PC-9 (cell line): ENCODE measurements around the gene MRPL16. TPM values are rescaled to one million over a fixed set of nuclear protein-coding genes. Genes with fewer than 3 reads are reported as not detected.

ENCODE experiments used
- BruUV-seq: library from RNA; stranded (reverse); fragments of 400-500 nt; replicated peaks from 2 replicates; lab custom pipeline; 2021; lab: Mats Ljungman, UMichigan
- CTCF ChIA-PET: fragments of 300-600 bp; sonication (Branson Sonifier 250); formaldehyde crosslinking; loops from one replicate; lab custom pipeline; 2022; ENCODE audit warnings: antibody characterized with exemption; lab: Charles Lee
- POLR2A ChIA-PET: fragments of 300-600 bp; sonication (Branson Sonifier 250); formaldehyde crosslinking; loops from one replicate; lab custom pipeline; 2022; ENCODE audit warnings: antibody characterized with exemption; ENCODE audit not compliant: unreplicated experiment; lab: Charles Lee
- DNase-seq, 2 experiments: peaks; one replicate each; pipeline versions ENCODE4 v3.0.0 to v3.0.0-alpha.2; 2015 to 2022; ENCODE audit warnings: mixed read lengths in 1 of 2
- H2AFZ ChIP-seq: fragments of 200-600 bp; sonication (generic); 2 replicates; pipeline ENCODE4 v1.8.1; 2017; ENCODE audit warnings: antibody characterized with exemption
- H3F3A ChIP-seq: fragments of 200-600 bp; sonication (generic); 2 replicates; pipeline ENCODE4 v1.8.1; 2017; ENCODE audit warnings: antibody characterized with exemption, mild to moderate bottlenecking, low read depth; ENCODE audit not compliant: insufficient read depth
- H3K27ac ChIP-seq: fragments of 200-600 bp; sonication (generic); 2 replicates; pipeline ENCODE4 v1.6.1; 2016; ENCODE audit warnings: mixed run types
- H3K27me3 ChIP-seq: fragments of 200-600 bp; sonication (generic); 2 replicates; pipeline ENCODE4 v1.6.1; 2016; ENCODE audit warnings: low read depth, mixed run types; ENCODE audit not compliant: insufficient read depth
- H3K36me3 ChIP-seq: fragments of 200-600 bp; sonication (generic); 2 replicates; pipeline ENCODE4 v1.6.1; 2016; ENCODE audit warnings: low read depth, mixed run types
- H3K4me1 ChIP-seq: fragments of 200-600 bp; sonication (generic); replicated peaks from 2 replicates; pipeline ENCODE4 v1.6.1; 2016; ENCODE audit warnings: mixed run types; ENCODE audit not compliant: insufficient read depth
- H3K4me2 ChIP-seq: fragments of 200-600 bp; sonication (generic); 2 replicates; pipeline ENCODE4 v1.6.1; 2017; ENCODE audit warnings: mixed run types
- H3K4me3 ChIP-seq: fragments of 200-600 bp; sonication (generic); 2 replicates; pipeline ENCODE4 v1.6.1; 2016; ENCODE audit warnings: mixed run types
- H3K79me2 ChIP-seq: fragments of 200-600 bp; sonication (generic); 2 replicates; pipeline ENCODE4 v1.6.1; 2017; ENCODE audit warnings: low read depth, mixed run types
- H3K9me2 ChIP-seq: fragments of 200-600 bp; sonication (generic); 2 replicates; pipeline ENCODE4 v1.8.1; 2017; ENCODE audit warnings: mild to moderate bottlenecking; ENCODE audit not compliant: insufficient read depth
- H3K9me3 ChIP-seq: fragments of 200-600 bp; sonication (generic); 2 replicates; pipeline ENCODE4 v1.8.1; 2016; ENCODE audit warnings: low read depth; ENCODE audit not compliant: insufficient read depth
- H4K20me1 ChIP-seq: fragments of 200-600 bp; sonication (generic); 2 replicates; pipeline ENCODE4 v1.8.1; 2017; ENCODE audit not compliant: insufficient read depth
- CTCF ChIP-seq: fragments of 200-600 bp; sonication (generic); conservative IDR thresholded peaks from 2 replicates; pipeline ENCODE4 v1.6.1; 2017; ENCODE audit warnings: mixed run types, antibody characterized with exemption, mild to moderate bottlenecking, moderate library complexity
- EZH2 ChIP-seq: fragments of 200-600 bp; sonication (generic); IDR thresholded peaks from 2 replicates; pipeline ENCODE4 v1.8.0; 2017; ENCODE audit warnings: antibody characterized with exemption, low read depth
- intact Hi-C: fragments of 100-400 bp; cut with micrococcal nuclease; formaldehyde crosslinking; loops from one replicate; pipeline ENCODE4 v1.10.0; 2022; ENCODE audit not compliant: unreplicated experiment
- total RNA-seq: library from RNA; stranded (reverse); gene quantifications from 2 replicates; pipeline ENCODE4 v1.2.3, GENCODE V29; 2021

The MRPL16 gene
- total RNA-seq, 1 experiment from 2014 or later, result 64.7 TPM

- Histone ChIP-seq H3K27ac (peak overlapping the region; percentile 16; the same call in 1 of the 2 replicates), H3K4me1 (peaks cover 25% of the 10 kb centered on the region), H3K79me2 (no peaks in the 10 kb centered on the region), H3K9me2 (no peaks in the 10 kb centered on the region), H3K9me3 (no peaks in the 10 kb centered on the region), H3K36me3 (peaks cover 8% of the 10 kb centered on the region; the same call in 1 of the 2 replicates), H3K27me3 (no peaks in the 10 kb centered on the region), H3F3A (peaks cover 41% of the 10 kb centered on the region), H2AFZ (no peak overlapping the region), H4K20me1 (no peaks in the 10 kb centered on the region), H3K4me3 (no peak overlapping the region), H3K4me2 (no peak overlapping the region)
- no peak for TF ChIP-seq EZH2
- no peak for TF ChIP-seq CTCF
- CTCF ChIA-PET, result interaction anchor here (0.6 to 2.9 kb wide), 5 partner anchors 25 to 825 kb away, joined by 3 to 16 read pairs (median 4); partner anchors contain the start of gene STX3
- POLR2A ChIA-PET, result no interaction called here
- DNase-seq, result no peak
- BruUV-seq, result no TSS peak
- intact Hi-C loops, result no loop called here
These were observed 9.3 kb downstream of the MRPL16 start for GRCh38 chr11:59801160-59801706.

- peaks cover 41% of the 10 kb centered on the region for H3F3A ChIP-seq
- peaks cover 8% of the 10 kb centered on the region; the same call in 1 of the 2 replicates for H3K36me3 ChIP-seq
- CTCF ChIA-PET, result interaction anchor here (2.9 kb wide), 1 partner anchor 46 kb away, joined by 16 read pairs; the partner anchor contains the start of gene STX3
- no TSS peak for BruUV-seq
- TF ChIP-seq CTCF, result no peak
- no peak for TF ChIP-seq EZH2
- no peak overlapping the region for H2AFZ ChIP-seq
- H3K9me3 ChIP-seq, result no peaks in the 10 kb centered on the region
- peaks cover 25% of the 10 kb centered on the region for H3K4me1 ChIP-seq
- no peak for DNase-seq
- peak overlapping the region; percentile 16; the same call in 1 of the 2 replicates for H3K27ac ChIP-seq
- H3K27me3 ChIP-seq, result no peaks in the 10 kb centered on the region
- no peaks in the 10 kb centered on the region for H3K9me2 ChIP-seq
- H3K4me3 ChIP-seq, result no peak overlapping the region
- POLR2A ChIA-PET, result interaction anchor here (0.6 kb wide), 1 partner anchor 131 kb away, joined by 20 read pairs; the partner anchor contains the start of gene PATL1
- H3K79me2 ChIP-seq, result no peaks in the 10 kb centered on the region
- intact Hi-C loops, result no loop called here
- H3K4me2 ChIP-seq, result no peak overlapping the region
- no peaks in the 10 kb centered on the region for H4K20me1 ChIP-seq
These were observed 10.1 kb downstream of the MRPL16 start for GRCh38 chr11:59800390-59801025.

GRCh38 chr11:59794417-59794816, 16.2 kb downstream of the MRPL16 start:
- DNase-seq, result no peak
- H3K27me3 ChIP-seq, result no peaks in the 10 kb centered on the region
- CTCF ChIA-PET, result no interaction called here
- POLR2A ChIA-PET, result no interaction called here
- intact Hi-C loops, result no loop called here
- H2AFZ ChIP-seq, result no peak overlapping the region
- no peaks in the 10 kb centered on the region for H3K79me2 ChIP-seq
- no peaks in the 10 kb centered on the region for H3K4me1 ChIP-seq
- H3F3A ChIP-seq, result peaks cover 8% of the 10 kb centered on the region; the same call in 1 of the 2 replicates
- H3K4me2 ChIP-seq, result no peak overlapping the region
- H3K9me3 ChIP-seq, result no peaks in the 10 kb centered on the region
- H4K20me1 ChIP-seq, result no peaks in the 10 kb centered on the region
- no peak overlapping the region for H3K27ac ChIP-seq
- TF ChIP-seq CTCF, result no peak
- no peak for TF ChIP-seq EZH2
- H3K9me2 ChIP-seq, result no peaks in the 10 kb centered on the region
- H3K36me3 ChIP-seq, result peaks cover 45% of the 10 kb centered on the region
- BruUV-seq, result no TSS peak
- H3K4me3 ChIP-seq, result no peak overlapping the region
